ENCODE data around the gene TLR3.

- TF ChIP-seq GATA2 (IDR thresholded peaks at IDR 0.05; ENCODE audit: low read depth, low read length) (no peak), GATA3 (IDR thresholded peaks at IDR 0.05; ENCODE audit: low read depth, low read length) (no peak)
These were observed 65.3 kb downstream of the TLR3 start for GRCh38 chr4:186134257-186134656.
